Stimulated activated CD8-positive, alpha-beta memory T cell treated with anti-CD3 and anti-CD28 coated beads, Interleukin-7, amount 100 ng/mL, for 24 hours (primary cell): ENCODE measurements around the gene CHAF1A.

Source experiments
- DNase-seq: peaks from one replicate; pipeline ENCODE4 v3.0.0-alpha.2; 2020; ENCODE audit warnings: low read depth

Gene CHAF1A

DNA sequence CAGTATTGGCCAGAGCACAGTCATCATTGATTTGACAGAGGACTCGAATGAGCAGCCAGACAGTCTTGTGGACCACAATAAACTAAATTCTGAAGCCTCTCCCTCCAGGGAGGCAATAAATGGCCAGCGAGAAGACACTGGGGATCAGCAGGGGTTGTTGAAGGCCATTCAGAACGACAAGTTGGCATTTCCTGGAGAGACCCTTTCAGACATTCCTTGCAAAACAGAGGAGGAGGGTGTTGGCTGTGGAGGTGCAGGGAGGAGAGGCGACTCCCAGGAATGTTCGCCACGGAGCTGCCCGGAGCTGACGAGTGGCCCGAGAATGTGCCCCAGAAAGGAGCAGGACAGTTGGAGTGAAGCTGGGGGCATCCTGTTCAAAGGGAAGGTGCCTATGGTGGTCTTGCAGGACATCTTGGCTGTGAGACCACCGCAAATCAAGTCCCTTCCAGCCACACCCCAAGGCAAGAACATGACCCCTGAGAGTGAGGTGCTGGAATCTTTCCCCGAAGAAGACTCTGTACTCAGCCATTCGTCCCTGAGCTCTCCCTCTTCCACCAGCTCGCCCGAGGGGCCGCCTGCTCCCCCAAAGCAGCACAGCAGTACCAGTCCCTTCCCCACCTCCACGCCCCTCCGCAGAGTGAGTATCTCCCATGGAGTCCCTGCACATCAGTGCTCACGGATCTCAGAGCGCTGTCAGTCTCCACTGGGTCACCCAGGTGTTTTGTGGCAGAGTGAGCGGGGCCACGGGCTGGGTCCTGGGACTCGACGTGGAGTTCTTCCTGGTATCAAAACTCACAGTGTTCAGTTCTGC is 6.9 kb downstream of the CHAF1A start:
- no peak for DNase-seq

DNA sequence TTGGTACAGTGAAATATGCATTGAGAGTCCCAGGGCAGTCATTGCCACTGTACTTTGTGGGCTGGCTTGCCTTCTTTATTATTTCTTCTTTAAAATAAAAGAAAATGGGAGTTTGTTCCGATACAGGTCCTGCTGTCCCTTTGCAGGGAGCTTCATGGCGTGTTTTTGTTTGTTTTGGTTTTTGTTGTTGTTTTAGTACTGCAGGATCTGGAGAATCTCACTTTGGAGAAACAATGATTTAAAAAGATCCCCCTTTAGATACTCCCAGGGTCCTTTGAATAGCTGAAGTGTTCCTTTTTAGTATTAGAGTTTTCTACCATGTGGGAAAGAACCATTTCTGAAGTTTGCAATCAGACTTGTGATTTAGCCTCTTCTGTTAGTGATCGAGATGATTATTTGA is 11.1 kb downstream of the CHAF1A start:
- DNase-seq = no peak

DNA sequence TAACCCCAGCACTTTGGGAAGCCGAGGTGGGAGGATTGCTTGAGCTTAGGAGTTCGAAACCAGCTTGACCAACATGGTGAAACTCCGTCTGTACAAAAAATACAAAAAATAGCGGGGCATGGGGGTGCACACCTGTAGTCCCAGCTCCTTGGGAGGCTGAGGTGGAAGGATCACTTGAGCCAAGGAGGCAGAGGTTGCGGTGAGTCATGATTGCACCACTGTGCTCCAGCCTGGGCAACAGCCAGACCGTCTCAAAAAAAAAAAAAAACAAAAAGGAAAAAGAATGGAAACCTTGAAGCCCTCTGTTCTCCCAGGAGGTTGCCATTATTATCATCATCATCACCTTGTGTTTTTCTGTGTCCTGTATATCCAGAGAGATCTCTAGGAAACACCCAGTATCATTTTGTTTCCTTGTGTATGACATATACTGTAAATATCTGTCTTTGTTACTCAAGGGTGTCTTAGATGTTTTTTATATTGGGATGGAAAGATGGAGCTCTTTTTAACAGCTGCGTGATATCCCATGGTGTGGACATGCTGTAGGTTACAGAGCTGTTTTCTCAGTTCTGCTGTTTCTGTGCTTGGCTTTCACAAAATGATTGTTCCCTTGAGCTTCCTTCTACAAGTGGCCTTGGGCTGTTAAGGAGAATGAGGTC is 11.8 kb downstream of the CHAF1A start:
- DNase-seq = no peak

DNA sequence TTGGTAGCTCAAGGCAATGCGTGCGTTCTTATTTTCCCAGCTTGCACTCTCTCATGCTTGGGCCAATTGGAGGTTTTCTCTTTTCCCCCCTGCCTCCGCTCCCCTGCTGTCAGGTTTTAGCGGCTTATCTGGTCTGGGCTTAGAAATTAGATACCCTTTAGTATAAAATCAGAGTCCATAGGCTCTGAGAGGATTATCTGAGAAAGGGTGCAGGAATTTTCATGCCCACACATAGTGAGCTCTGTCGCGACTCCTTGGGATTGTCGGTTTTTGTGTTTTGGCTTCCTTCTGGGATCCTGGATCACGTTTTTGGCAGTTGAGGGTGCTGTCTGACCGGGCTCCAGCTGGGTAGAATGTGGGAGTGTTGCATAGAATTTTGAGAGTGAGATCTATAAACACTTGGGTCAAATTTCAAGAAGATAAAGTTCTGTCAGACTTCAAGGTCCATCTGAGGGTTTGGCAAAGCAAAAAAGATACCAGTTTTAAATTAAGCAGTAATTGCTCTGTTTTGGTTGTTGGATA is 12.4 kb downstream of the CHAF1A start:
- no peak for DNase-seq

DNA sequence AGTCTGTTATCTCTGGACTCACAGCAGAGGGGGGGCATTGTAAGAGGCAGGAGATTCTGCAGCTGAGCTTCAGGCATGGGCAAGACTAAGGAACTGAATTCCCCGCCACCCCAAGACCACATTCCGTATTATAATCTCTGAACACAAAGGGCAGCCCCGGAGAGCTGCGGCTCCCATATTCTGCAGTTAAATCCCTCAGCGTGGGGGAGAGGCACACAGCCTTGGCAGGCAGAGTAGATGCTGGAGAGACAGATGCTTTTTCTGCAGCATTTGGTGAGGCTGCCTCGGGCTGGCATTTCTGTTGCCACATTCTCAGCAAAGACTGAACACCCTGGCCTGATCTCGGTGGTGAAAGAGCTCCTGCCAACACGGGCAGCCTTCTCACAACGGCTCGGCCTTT is 12.9 kb downstream of the CHAF1A start:
- DNase-seq = no peak

DNA sequence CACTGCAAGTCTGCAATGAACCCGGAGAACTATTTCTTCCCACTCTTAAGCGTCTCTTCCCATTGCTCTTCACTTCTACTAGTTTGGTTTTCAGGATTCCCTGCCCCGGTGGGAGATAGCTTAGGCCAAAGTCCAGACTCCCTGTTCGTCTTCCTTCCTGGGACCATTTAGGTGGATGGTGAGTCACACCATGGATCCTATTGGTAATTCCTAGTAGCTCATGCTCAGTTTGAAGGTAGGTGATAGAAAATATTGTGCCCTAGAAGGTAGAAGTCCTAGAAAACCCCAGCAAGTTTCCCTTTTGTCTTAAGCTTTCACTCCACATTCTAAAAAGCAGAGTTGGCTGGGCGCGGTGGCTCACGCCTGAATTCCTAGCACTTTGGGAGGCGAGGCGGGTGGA is 13.8 kb downstream of the CHAF1A start:
- no peak for DNase-seq

DNA sequence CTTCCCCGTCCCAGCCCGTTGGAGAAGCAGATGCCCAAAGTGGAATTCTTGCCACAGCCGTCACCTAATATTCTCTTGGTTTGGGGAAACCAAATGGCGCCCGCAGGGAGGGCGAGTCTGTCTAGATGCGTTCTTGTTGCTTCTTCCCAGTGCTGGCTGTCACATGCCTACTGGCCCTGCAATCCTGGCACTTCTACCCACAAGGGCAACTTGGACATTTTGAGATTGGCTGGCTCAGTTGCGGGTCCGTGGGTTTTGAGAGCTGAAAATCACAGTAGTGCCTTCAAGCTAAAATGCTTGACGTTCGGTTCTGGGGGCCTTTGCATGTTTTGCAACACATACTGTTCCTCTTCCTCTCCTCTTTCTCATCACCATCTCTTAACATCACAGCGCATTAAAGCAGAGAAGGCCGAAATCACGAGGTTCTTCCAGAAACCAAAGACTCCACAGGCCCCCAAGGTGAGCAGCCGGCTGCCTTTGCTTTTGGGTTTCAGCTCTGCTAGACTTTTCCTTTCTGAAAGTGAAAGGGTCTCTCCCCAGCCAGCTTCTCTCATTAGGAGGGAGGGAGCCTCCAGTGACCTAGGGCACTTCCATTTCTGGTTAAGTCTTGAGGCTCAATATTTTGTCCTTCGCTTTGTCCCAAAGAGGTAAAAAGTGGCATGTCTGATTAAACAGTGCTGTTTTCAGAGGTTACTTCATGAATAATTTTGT is 21.1 kb downstream of the CHAF1A start:
- no peak for DNase-seq

DNA sequence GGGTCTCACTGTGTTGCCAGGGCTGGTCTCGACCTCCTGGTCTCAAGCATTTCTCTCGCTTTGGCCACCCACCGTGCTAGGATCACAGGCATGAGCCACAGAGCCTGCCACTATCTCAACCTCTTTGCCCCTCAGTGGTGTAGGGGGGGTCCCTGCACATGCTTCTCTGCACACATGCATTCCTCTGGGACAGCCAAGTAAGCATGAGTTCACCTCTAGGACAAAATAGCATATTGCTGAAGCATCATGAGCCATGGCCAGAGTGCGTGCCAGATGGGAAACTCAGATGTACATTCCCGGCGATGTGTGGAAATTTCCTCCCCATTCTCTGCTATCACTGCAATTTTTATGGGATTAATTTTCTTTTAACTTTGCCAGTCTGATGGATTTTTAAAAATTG is 23.1 kb downstream of the CHAF1A start:
- no peak for DNase-seq

DNA sequence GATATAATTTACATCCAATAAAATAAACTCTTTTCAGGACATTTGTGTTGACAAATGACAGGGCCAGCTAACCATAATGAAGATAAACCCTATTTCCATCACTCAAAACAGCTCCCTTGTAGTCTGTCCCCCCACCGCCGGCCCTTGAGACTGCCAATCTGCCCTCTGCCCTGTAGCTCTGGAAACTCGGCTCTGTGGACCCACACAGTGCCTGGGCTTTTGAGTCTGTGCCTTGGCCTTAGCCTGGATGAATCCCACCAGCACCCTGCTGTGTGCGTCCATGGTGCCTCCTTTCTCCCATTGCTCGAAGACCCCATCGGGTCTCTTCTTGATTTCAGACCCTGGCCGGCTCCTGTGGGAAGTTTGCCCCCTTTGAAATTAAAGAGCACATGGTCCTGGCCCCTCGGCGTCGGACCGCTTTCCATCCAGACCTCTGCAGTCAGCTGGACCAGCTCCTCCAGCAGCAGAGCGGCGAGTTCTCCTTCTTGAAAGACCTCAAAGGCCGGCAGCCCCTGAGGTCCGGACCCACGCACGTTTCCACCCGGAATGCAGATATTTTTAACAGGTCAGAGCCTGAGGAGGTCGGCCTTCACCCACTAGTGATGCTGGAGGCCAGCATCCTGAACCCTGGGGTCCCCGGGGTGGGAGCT is 26.0 kb downstream of the CHAF1A start:
- DNase-seq = no peak

DNA sequence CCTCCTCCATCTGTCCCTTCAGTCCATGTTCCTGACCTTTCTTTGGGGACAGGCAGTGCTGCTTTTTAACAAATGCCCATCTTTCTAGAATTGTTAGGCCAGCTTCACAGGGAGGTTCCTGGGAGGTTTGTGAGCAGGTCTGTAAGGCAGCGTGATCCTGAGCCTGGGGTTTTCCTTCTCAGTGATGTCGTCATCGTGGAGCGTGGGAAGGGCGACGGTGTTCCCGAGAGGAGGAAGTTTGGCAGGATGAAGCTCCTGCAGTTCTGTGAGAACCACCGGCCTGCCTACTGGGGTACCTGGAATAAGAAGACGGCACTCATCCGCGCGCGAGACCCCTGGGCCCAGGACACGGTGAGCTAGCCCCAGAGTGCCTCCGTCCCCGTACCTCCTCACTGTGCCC is 26.8 kb downstream of the CHAF1A start:
- no peak for DNase-seq

DNA sequence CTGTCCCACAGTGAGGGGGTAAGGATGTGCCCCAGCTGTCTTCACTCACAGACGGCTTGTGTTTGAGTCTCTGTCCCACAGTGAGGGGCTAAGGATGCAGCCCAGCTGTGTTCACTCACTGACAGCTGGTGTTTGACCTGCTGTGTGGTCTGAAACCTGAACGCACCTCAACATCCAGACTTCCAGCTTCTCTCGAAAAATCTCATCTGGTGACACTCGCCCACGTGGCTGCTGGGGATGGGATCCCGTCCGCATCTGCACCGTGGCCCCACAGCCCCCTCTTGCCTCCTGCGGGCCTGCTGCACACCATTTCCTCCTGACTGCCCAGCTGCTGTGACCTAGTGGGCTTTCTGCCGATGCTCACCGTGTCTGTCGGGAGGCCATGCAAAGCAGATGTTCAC is 27.3 kb downstream of the CHAF1A start:
- DNase-seq = no peak

DNA sequence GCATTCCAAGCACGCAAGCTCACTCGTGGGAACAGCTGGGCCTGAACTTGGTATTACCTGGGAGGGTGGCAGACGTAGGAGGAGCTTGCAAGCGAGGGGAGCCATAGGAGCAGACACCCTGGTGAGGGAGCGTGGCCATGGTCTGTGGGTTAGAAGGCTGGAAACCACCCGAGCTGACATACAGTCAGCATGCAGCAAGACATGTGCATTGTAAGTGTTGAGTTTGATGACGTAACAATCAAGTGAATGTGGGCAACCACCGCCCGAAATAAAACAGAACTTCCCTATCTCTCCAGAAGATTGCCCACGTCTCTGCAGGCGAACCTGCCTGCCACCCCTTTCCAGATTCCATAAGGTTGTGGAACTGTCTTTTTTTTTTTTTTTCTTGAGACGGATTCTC is 28.3 kb downstream of the CHAF1A start:
- no peak for DNase-seq

DNA sequence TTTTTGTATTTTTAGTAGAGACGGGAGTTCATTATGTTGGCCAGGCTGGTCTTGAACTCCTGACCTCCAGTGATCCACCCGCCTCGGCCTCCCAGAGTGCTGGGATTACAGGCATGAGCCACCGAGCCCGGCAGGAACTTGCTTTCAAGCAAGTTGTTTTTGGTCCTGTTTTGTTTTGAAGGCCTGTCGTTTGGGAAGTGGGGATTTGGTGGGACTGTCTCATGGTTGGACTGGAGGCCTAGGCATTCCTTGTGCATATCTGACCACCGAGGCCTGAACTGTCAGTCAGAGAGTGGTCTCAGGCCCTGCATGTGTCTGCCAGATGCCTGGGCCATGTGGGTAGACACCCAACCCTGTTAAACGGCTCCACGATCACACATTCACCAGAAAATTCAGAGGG is 28.9 kb downstream of the CHAF1A start:
- DNase-seq = no peak

DNA sequence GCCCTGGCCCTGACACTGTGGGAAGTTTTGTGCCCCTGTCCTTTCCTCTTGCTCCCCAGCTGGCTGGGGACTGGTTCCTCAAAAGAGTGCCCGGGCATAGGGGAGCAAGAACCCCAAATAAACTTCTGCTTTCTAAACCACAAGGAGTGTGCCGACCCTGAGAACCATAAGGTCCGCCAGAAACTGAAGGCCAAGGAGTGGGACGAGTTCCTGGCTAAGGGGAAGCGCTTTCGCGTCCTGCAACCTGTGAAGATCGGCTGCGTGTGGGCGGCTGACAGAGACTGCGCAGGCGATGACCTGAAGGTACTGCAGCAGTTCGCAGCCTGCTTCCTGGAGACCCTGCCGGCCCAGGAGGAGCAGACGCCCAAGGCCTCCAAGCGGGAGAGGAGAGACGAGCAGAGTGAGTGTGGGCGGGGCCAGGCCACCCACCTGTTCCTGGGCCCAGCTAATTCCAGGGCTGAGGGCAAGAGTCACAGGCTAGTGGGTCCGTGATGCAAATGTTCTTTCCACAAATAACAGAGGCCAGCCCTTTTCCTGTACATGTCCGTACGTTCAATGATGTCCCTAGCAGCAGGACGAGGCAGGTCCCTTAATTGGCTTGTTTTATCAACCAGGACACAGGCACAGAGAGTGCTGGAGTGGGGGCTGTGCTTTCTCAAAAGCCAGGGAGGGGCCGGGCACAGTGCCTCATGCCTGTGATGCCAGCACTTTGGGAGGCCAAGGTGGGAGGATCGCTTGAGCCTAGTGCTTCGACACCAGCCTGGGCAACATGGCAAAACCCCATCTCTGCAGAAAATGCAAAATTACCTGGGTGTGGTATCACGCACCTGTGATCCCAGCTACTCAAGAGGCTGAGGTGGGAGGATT is 29.6 kb downstream of the CHAF1A start:
- no peak for DNase-seq

DNA sequence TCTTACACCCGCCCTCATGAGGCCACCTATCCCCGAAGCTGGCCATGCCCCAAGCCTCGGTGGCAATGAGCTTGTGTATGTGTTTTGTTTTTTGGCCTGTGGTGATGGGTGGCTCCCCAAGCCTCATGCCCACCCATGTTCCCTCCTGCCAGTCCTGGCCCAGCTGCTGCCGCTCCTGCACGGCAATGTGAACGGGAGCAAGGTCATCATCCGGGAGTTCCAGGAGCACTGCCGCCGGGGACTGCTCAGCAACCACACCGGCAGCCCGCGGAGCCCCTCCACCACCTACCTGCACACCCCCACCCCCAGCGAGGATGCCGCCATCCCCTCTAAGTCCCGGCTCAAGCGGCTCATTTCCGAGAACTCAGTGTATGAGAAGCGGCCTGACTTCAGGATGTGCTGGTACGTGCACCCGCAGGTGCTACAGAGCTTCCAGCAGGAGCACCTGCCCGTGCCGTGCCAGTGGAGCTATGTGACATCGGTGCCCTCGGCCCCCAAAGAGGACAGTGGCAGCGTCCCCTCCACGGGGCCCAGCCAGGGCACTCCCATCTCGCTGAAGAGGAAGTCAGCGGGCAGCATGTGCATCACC is 30.6 kb downstream of the CHAF1A start:
- DNase-seq = no peak

DNA sequence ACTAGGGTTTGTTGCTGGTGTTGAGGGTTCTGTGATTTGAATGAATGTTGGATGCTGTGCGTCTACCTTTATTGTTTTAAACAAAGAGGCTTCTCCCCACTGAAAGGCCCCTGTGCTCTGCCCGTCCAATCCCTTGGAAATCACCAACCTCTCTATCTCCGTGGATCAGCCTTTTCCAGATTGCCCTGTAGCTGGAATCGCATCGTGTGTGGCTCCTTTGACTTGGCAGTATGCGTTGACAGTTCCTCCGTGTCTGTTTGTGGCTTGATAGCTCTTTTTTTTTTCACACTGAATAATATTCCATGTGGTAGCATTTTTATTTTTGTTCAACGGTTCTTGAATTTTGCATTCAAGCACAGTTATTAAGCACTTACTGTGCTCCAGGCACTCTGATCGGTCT is 32.0 kb downstream of the CHAF1A start:
- no peak for DNase-seq

DNA sequence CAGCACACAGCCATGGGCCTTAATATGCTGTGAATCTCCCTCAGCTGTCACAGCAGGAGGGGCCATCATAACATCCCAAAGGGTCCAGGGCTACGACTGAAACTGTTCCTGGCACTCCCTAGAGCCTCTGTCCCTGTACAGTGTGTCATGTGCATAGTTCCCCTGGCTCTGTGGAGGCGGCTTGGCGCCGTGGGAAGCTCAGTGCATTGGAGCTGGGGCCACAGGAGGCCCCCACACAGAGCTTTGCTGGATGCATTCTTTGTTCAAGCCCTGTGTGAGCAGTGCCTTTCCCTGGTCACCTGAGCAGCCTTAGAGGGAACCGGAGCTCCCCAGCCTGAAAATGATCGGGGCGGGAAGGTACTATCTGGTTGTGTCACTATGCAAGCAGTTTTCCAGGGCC is 33.8 kb downstream of the CHAF1A start:
- DNase-seq = no peak

DNA sequence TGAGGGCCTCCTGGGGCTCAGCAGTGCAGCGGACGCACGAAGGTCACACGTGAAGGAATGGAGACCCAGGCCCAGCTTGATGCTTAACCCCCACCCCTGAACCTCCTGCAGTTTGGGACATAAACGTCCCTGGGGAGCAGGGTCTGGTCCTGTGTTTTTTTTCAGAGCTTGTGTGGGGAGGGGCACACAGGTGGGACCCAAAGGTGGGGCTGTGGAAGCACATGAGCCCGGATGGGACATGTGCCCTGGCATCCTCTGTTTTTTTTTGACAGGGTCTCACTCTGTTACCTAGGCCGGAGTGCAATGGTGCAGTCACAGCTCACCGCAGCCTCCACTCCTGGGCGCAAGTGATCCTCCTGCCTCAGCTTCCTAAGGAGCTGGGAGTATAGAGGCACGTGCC is 34.7 kb downstream of the CHAF1A start:
- DNase-seq = no peak

DNA sequence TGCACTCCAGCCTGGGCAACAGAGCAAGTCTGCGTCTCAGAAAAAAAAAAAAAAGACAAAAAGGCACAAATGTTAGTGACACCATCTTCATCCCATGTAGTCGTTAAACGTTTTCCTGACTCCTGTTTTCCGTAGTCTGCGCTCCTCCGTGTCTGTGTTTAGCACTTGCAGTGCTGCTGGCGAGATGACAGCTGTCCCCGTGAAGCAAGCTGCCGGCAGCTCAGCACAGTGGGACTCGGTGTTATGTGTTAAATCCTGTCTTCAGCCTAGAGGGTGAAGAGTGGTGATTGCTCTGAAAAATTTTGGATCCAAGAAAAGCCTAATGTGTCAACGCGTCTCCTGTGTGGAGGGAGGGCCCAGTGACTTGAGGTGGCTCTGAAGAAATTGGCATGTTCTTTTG is 36.8 kb downstream of the CHAF1A start:
- no peak for DNase-seq

DNA sequence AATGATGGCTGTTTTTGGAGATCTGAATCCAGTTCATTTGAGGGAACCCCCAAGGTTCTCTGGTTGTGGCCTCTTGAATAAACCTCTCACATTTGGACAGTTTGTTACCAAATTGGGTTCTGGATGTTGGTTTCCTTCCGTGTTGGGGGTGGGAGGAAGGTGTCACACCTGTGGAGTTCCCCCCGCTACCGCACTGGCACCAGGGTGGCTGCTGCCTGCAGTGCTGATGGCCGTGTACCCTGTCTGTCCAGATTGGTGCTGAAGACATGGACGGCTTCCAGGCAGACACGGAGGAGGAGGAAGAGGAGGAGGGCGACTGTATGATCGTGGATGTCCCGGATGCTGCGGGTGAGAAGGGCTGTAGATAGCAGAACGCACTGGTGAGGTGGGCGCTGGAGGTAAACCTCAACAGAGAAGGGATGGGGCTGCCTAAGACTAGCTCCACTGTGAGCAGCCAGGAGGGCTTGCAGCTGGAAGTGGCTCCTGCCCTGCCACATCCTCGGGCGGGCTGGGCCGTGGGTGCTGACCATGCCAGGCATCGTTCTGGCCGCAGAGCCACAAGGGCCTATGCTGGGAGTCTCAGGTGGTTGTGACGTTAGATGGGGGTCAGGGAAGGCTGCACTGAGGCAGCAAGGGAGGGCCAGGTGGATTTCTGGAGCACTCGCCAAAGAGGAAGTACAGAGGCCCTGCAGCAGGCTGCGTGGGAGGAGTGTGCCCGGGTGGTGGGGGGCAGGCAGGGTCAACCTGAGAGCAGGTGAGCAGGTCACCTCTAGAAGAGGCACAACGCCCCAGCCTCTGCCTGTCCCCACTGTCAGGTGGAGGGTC is 39.8 kb downstream of the CHAF1A start:
- no peak for DNase-seq
